WTC11 (cell line): ENCODE results near the gene ARAP1. TPM values are rescaled to one million over a fixed set of nuclear protein-coding genes. Genes with fewer than 3 reads are reported as not detected.

ENCODE experiments used
- ATAC-seq: fragments of 200-7000 bp; cut with Tn5 transposase; 2 replicates; pipeline ENCODE4 v1.10.0; 2021; ENCODE audit warnings: mild to moderate bottlenecking, moderate library complexity
- CTCF ChIA-PET: fragments of 300-600 bp; sonication (Branson Sonifier 250); formaldehyde crosslinking; loops from one replicate; lab custom pipeline; 2021; ENCODE audit warnings: antibody characterized with exemption; lab: Charles Lee
- POLR2A ChIA-PET: fragments of 350-600 bp; sonication (Branson Sonifier 250); formaldehyde crosslinking; loops from one replicate; lab custom pipeline; 2021; ENCODE audit warnings: antibody characterized with exemption; lab: Charles Lee
- DNase-seq: peaks from one replicate; pipeline ENCODE4 v3.0.0; 2021; ENCODE audit warnings: low spot score
- H3K27ac Mint-ChIP-seq: 2 replicates; pipeline ENCODE4 v1.8.0; 2021; ENCODE audit warnings: mixed read lengths
- H3K27me3 Mint-ChIP-seq: 2 replicates; pipeline ENCODE4 v1.8.0; 2021; ENCODE audit warnings: low read depth, mild to moderate bottlenecking, moderate library complexity, mixed read lengths
- H3K36me3 Mint-ChIP-seq: 2 replicates; pipeline ENCODE4 v1.8.0; 2021; ENCODE audit warnings: mixed read lengths
- H3K4me1 Mint-ChIP-seq: 2 replicates; pipeline ENCODE4 v1.8.0; 2022; ENCODE audit warnings: mixed read lengths
- H3K4me3 Mint-ChIP-seq: 2 replicates; pipeline ENCODE4 v1.8.0; 2021; ENCODE audit warnings: mild to moderate bottlenecking, moderate library complexity, mixed read lengths
- H3K9me3 Mint-ChIP-seq: 2 replicates; pipeline ENCODE4 v1.8.0; 2021; ENCODE audit warnings: mixed read lengths
- CDX4 ChIP-seq: fragments of 250-450 bp; sonication (Bioruptor Pico); IDR thresholded peaks from 2 replicates; pipeline ENCODE4 v1.9.0; 2021; ENCODE audit warnings: moderate library complexity, mild to moderate bottlenecking, inconsistent platforms, borderline replicate concordance
- E2F1 ChIP-seq: sonication (generic); formaldehyde crosslinking; IDR thresholded peaks from 2 replicates; pipeline ENCODE4 v1.8.0; 2022; ENCODE audit warnings: mild to moderate bottlenecking, missing genetic modification reagents
- GABPB1 ChIP-seq: sonication (generic); formaldehyde crosslinking; IDR thresholded peaks from 2 replicates; pipeline ENCODE4 v1.8.1; 2023; ENCODE audit warnings: mild to moderate bottlenecking, missing genetic modification reagents
- MXD4 ChIP-seq: fragments of 250-450 bp; sonication (Bioruptor Pico); IDR thresholded peaks from 2 replicates; pipeline ENCODE4 v1.8.0; 2021; ENCODE audit warnings: mild to moderate bottlenecking, moderate library complexity, borderline replicate concordance
- NFYB ChIP-seq: sonication (generic); formaldehyde crosslinking; conservative IDR thresholded peaks from 2 replicates; pipeline ENCODE4 v1.8.0; 2022; ENCODE audit warnings: low read depth, missing genetic modification reagents
- PREB ChIP-seq: sonication (generic); formaldehyde crosslinking; IDR thresholded peaks from 2 replicates; pipeline ENCODE4 v1.8.1; 2022; ENCODE audit warnings: mild to moderate bottlenecking, missing genetic modification reagents, moderate library complexity, borderline replicate concordance
- PRRX2 ChIP-seq: fragments of 250-450 bp; sonication (Bioruptor Pico); IDR thresholded peaks from 2 replicates; pipeline ENCODE4 v1.8.0; 2021; ENCODE audit warnings: mild to moderate bottlenecking
- RORB ChIP-seq: fragments of 250-450 bp; sonication (Bioruptor Pico); IDR thresholded peaks from 2 replicates; pipeline ENCODE4 v1.9.0; 2021; ENCODE audit warnings: mild to moderate bottlenecking
- SMAD3 ChIP-seq: sonication (generic); formaldehyde crosslinking; IDR thresholded peaks from 2 replicates; pipeline ENCODE4 v1.8.0; 2022; ENCODE audit warnings: missing genetic modification reagents, mild to moderate bottlenecking, borderline replicate concordance
- SMAD4 ChIP-seq: sonication (generic); formaldehyde crosslinking; IDR thresholded peaks from 2 replicates; pipeline ENCODE4 v1.8.0; 2022; ENCODE audit warnings: mild to moderate bottlenecking, missing genetic modification reagents
- ZMAT4 ChIP-seq: fragments of 250-450 bp; sonication (Bioruptor Pico); IDR thresholded peaks from 2 replicates; pipeline ENCODE4 v1.9.0; 2021; ENCODE audit warnings: mild to moderate bottlenecking
- ZNF121 ChIP-seq: sonication (generic); formaldehyde crosslinking; IDR thresholded peaks from 2 replicates; pipeline ENCODE4 v1.8.0; 2023; ENCODE audit warnings: missing genetic modification reagents
- ZNF138 ChIP-seq: sonication (generic); formaldehyde crosslinking; conservative IDR thresholded peaks from 2 replicates; pipeline ENCODE4 v1.8.1; 2022; ENCODE audit warnings: mild to moderate bottlenecking, moderate library complexity, missing genetic modification reagents
- ZNF416 ChIP-seq: fragments of 250-450 bp; sonication (Bioruptor Pico); IDR thresholded peaks from 2 replicates; pipeline ENCODE4 v1.9.0; 2021; ENCODE audit warnings: mild to moderate bottlenecking, inconsistent platforms
- ZNF425 ChIP-seq: fragments of 250-450 bp; sonication (Bioruptor Pico); conservative IDR thresholded peaks from 2 replicates; pipeline ENCODE4 v1.9.0; 2021; ENCODE audit warnings: mild to moderate bottlenecking
- ZNF671 ChIP-seq: fragments of 250-450 bp; sonication (Bioruptor Pico); IDR thresholded peaks from 2 replicates; pipeline ENCODE4 v1.8.0; 2021; ENCODE audit warnings: mild to moderate bottlenecking
- total RNA-seq: library from RNA; stranded (reverse); gene quantifications from 3 replicates; pipeline ENCODE4 v1.2.3, GENCODE V29; 2021
- TF ChIP-seq, protein P1 (sequence below): sonication (generic); formaldehyde crosslinking; IDR thresholded peaks from 2 replicates; pipeline ENCODE4 v1.8.1; 2023; ENCODE audit warnings: mild to moderate bottlenecking, missing genetic modification reagents
- TF ChIP-seq, protein P2 (sequence below): sonication (generic); formaldehyde crosslinking; IDR thresholded peaks from 2 replicates; pipeline ENCODE4 v1.8.0; 2023; ENCODE audit warnings: missing genetic modification reagents, mild to moderate bottlenecking, borderline replicate concordance

ARAP1 gene
- total RNA-seq, 1 experiment from 2014 or later = 98.8 TPM

GRCh38 chr11:72692498-72693237 is 59.5 kb downstream of the ARAP1 start (continued):
- TF ChIP-seq NFYB (CRISPR knock-in tag) = no peak
- TF ChIP-seq E2F1 (CRISPR knock-in tag) = no peak
- no peak for TF ChIP-seq ZNF121 (CRISPR knock-in tag)
- no peak for TF ChIP-seq ZNF671 (CRISPR knock-in tag)
- TF ChIP-seq ZNF416 (CRISPR knock-in tag) = no peak
- no peak for TF ChIP-seq PRRX2 (CRISPR knock-in tag)
- TF ChIP-seq ZNF138 (CRISPR knock-in tag) = no peak
- TF ChIP-seq CDX4 = no peak
- no peak for TF ChIP-seq RORB
- TF ChIP-seq, protein P1, sequence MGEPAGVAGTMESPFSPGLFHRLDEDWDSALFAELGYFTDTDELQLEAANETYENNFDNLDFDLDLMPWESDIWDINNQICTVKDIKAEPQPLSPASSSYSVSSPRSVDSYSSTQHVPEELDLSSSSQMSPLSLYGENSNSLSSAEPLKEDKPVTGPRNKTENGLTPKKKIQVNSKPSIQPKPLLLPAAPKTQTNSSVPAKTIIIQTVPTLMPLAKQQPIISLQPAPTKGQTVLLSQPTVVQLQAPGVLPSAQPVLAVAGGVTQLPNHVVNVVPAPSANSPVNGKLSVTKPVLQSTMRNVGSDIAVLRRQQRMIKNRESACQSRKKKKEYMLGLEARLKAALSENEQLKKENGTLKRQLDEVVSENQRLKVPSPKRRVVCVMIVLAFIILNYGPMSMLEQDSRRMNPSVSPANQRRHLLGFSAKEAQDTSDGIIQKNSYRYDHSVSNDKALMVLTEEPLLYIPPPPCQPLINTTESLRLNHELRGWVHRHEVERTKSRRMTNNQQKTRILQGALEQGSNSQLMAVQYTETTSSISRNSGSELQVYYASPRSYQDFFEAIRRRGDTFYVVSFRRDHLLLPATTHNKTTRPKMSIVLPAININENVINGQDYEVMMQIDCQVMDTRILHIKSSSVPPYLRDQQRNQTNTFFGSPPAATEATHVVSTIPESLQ (CRISPR knock-in tag) = no peak

DNA sequence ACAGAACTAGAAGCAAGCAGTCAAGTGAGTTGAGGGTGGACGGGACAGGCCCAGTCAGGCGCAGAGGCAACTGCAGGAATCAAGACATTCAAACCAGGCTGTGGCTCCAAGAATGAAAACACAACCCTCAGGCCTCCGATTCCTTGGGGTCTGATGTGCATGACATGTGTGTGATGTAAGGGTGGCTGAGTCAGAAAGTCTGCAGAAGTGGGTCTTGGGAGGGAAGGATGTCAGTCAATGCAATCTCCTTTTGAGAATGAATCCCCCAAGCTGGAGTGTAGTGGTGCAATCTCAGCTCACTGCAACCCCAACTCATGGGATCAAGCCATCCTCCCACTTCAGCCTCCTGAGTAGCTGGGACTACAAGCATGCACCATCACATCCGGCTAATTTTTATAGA is 62.0 kb downstream of the ARAP1 start:
- no peaks in the 10 kb centered on the region for H3K9me3 Mint-ChIP-seq
- no peak for ATAC-seq
- DNase-seq = no peak
- peaks cover 18% of the 10 kb centered on the region for H3K36me3 Mint-ChIP-seq
- no peaks in the 10 kb centered on the region for H3K27me3 Mint-ChIP-seq
- ChIA-PET CTCF (no interaction called here), POLR2A (no interaction called here)
- no peak overlapping the region for H3K27ac Mint-ChIP-seq
- H3K4me3 Mint-ChIP-seq = no peak overlapping the region
- H3K4me1 Mint-ChIP-seq = no peaks in the 10 kb centered on the region
- TF ChIP-seq SMAD4 (CRISPR knock-in tag) (no peak), PREB (CRISPR knock-in tag) (no peak)

GRCh38 chr11:72688929-72689328 is 63.3 kb downstream of the ARAP1 start:
- Mint-ChIP-seq H3K27me3 (no peaks in the 10 kb centered on the region), H3K4me1 (no peaks in the 10 kb centered on the region), H3K36me3 (peaks cover 9% of the 10 kb centered on the region), H3K9me3 (no peaks in the 10 kb centered on the region), H3K4me3 (no peak overlapping the region), H3K27ac (no peak overlapping the region)
- ChIA-PET POLR2A (no interaction called here), CTCF (interaction anchor here (0.6 kb wide), 1 partner anchor 98 kb away, joined by 3 read pairs; no protein-coding TSS in a partner anchor)
- no peak for DNase-seq
- no peak for ATAC-seq
- TF ChIP-seq SMAD3 (no peak), ZNF425 (no peak), GABPB1 (CRISPR knock-in tag) (no peak), ZMAT4 (CRISPR knock-in tag) (no peak), MXD4 (CRISPR knock-in tag) (no peak)
- TF ChIP-seq, protein P2, sequence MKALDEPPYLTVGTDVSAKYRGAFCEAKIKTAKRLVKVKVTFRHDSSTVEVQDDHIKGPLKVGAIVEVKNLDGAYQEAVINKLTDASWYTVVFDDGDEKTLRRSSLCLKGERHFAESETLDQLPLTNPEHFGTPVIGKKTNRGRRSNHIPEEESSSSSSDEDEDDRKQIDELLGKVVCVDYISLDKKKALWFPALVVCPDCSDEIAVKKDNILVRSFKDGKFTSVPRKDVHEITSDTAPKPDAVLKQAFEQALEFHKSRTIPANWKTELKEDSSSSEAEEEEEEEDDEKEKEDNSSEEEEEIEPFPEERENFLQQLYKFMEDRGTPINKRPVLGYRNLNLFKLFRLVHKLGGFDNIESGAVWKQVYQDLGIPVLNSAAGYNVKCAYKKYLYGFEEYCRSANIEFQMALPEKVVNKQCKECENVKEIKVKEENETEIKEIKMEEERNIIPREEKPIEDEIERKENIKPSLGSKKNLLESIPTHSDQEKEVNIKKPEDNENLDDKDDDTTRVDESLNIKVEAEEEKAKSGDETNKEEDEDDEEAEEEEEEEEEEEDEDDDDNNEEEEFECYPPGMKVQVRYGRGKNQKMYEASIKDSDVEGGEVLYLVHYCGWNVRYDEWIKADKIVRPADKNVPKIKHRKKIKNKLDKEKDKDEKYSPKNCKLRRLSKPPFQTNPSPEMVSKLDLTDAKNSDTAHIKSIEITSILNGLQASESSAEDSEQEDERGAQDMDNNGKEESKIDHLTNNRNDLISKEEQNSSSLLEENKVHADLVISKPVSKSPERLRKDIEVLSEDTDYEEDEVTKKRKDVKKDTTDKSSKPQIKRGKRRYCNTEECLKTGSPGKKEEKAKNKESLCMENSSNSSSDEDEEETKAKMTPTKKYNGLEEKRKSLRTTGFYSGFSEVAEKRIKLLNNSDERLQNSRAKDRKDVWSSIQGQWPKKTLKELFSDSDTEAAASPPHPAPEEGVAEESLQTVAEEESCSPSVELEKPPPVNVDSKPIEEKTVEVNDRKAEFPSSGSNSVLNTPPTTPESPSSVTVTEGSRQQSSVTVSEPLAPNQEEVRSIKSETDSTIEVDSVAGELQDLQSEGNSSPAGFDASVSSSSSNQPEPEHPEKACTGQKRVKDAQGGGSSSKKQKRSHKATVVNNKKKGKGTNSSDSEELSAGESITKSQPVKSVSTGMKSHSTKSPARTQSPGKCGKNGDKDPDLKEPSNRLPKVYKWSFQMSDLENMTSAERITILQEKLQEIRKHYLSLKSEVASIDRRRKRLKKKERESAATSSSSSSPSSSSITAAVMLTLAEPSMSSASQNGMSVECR = no peak
